Kidney epithelial cell (primary cell): ENCODE measurements around the gene NAP1L1. TPM values are rescaled to one million over a fixed set of nuclear protein-coding genes. Genes with fewer than 3 reads are reported as not detected.

Experiments used
- DNase-seq: peaks from one replicate; pipeline ENCODE4 v3.0.0-alpha.2; 2010; ENCODE audit warnings: low read depth
- H3K27me3 ChIP-seq: 2 replicates; pipeline ENCODE4 v1.6.0; 2011; ENCODE audit warnings: low read length; ENCODE audit not compliant: control insufficient read depth, insufficient read depth
- H3K36me3 ChIP-seq: 2 replicates; pipeline ENCODE4 v1.5.1; 2011; ENCODE audit warnings: low read length; ENCODE audit not compliant: control insufficient read depth, insufficient read depth
- H3K4me3 ChIP-seq: 2 replicates; pipeline ENCODE4 v1.5.1; 2011; ENCODE audit warnings: low read depth, mild to moderate bottlenecking, control low read depth, low read length
- total RNA-seq: library from RNA; depleted of rRNA; stranded (reverse); fragments of >200 nt; gene quantifications from 2 replicates; pipeline ENCODE4 v1.2.3, GENCODE V29; 2015
- TF ChIP-seq, protein P1 (sequence below): IDR thresholded peaks from 2 replicates; pipeline ENCODE4 v1.5.1; 2011; ENCODE audit warnings: mild to moderate bottlenecking, moderate library complexity, low read length, control low read depth, inconsistent platforms; ENCODE audit not compliant: insufficient read depth, poor library complexity, severe bottlenecking

Gene NAP1L1
- total RNA-seq, 1 donor from 2014 or later: 574 TPM

- Histone ChIP-seq H3K4me3 (no peak overlapping the region), H3K27me3 (no peaks in the 10 kb centered on the region), H3K36me3 (no peaks in the 10 kb centered on the region)
- TF ChIP-seq, protein P1, sequence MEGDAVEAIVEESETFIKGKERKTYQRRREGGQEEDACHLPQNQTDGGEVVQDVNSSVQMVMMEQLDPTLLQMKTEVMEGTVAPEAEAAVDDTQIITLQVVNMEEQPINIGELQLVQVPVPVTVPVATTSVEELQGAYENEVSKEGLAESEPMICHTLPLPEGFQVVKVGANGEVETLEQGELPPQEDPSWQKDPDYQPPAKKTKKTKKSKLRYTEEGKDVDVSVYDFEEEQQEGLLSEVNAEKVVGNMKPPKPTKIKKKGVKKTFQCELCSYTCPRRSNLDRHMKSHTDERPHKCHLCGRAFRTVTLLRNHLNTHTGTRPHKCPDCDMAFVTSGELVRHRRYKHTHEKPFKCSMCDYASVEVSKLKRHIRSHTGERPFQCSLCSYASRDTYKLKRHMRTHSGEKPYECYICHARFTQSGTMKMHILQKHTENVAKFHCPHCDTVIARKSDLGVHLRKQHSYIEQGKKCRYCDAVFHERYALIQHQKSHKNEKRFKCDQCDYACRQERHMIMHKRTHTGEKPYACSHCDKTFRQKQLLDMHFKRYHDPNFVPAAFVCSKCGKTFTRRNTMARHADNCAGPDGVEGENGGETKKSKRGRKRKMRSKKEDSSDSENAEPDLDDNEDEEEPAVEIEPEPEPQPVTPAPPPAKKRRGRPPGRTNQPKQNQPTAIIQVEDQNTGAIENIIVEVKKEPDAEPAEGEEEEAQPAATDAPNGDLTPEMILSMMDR: peak; percentile 37
- DNase-seq: no peak
Observed at GRCh38 chr12:76080729-76081415, 3.6 kb downstream of the NAP1L1 start.

DNA sequence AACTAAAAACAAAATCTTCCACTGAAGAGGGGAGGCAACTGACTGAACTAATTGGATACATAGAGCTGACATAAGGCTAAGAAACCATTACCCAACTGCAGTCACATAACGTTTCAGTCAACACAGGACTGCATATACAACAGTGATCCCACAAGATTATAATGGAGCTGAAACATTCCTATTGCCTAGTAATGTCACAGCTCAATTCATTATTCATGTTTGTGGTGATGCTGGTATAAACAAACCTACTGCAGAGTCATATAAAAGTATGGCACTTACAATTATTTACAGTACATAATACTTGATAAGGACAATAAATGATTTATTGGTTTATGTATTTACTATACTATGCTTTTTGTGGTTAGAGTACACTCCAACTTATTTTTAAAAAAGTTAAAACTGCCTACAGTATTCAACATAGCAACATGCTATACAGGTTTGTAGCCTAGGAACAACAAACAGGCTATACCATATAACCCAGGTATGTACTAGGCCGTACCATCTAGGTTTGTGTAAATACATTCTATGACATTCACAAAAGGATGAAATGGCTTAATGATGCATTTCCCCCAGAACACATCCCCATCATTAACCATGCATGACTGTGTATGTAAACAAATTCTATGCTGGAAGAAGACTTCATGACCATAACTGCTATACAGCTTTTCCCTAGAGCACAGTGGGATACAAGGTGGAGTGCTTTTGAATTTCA, 4.3 kb downstream of the NAP1L1 start:
- no peaks in the 10 kb centered on the region for H3K36me3 ChIP-seq

GRCh38 chr12:76078748-76079147, 5.7 kb downstream of the NAP1L1 start:
- TF ChIP-seq, protein P1: no peak
- no peaks in the 10 kb centered on the region for H3K36me3 ChIP-seq
- DNase-seq: no peak

More for the DNA sequence above, 4.3 kb downstream of the NAP1L1 start:
- no peaks in the 10 kb centered on the region for H3K27me3 ChIP-seq
- no peak for DNase-seq
- TF ChIP-seq, protein P1: no peak
- no peak overlapping the region for H3K4me3 ChIP-seq

GRCh38 chr12:76075448-76075847, 9.0 kb downstream of the NAP1L1 start:
- no peaks in the 10 kb centered on the region for H3K36me3 ChIP-seq
- TF ChIP-seq, protein P1: no peak
- no peak overlapping the region for H3K4me3 ChIP-seq
- no peak for DNase-seq
- no peaks in the 10 kb centered on the region for H3K27me3 ChIP-seq

More at GRCh38 chr12:76078748-76079147, 5.7 kb downstream of the NAP1L1 start:
- Histone ChIP-seq H3K4me3 (no peak overlapping the region), H3K27me3 (no peaks in the 10 kb centered on the region)

- DNase-seq: no peak
- TF ChIP-seq, protein P1: no peak
Observed at GRCh38 chr12:76074701-76075336, 9.7 kb downstream of the NAP1L1 start.

More at GRCh38 chr12:76074701-76075336, 9.7 kb downstream of the NAP1L1 start:
- no peak overlapping the region for H3K4me3 ChIP-seq
- no peaks in the 10 kb centered on the region for H3K36me3 ChIP-seq
- no peaks in the 10 kb centered on the region for H3K27me3 ChIP-seq
